HepG2 (cell line): ENCODE data around the gene NDUFB4. TPM values are rescaled to one million over a fixed set of nuclear protein-coding genes. Genes with fewer than 3 reads are reported as not detected.

ENCODE experiments used
- GTF3A ChIP-seq: sonication (generic); formaldehyde crosslinking; conservative IDR thresholded peaks from 2 replicates; pipeline ENCODE4 v1.4.0; 2020; ENCODE audit warnings: mild to moderate bottlenecking, missing genetic modification reagents
- NFATC3 ChIP-seq: sonication (generic); formaldehyde crosslinking; IDR thresholded peaks from 2 replicates; pipeline ENCODE4 v1.5.1; 2020; ENCODE audit warnings: mild to moderate bottlenecking, missing genetic modification reagents
- PLRG1 ChIP-seq: fragments of 450-650 bp; conservative IDR thresholded peaks from 2 replicates; pipeline ENCODE4 v1.6.1; 2016
- ZBTB2 ChIP-seq: sonication (generic); formaldehyde crosslinking; IDR thresholded peaks from 2 replicates; pipeline ENCODE4 v1.8.0; 2022; ENCODE audit warnings: low read depth, missing genetic modification reagents
- ZNF558 ChIP-seq: sonication (generic); formaldehyde crosslinking; IDR thresholded peaks from 2 replicates; pipeline ENCODE4 v1.9.0; 2022; ENCODE audit warnings: mild to moderate bottlenecking, missing genetic modification reagents, borderline replicate concordance
- ZNF773 ChIP-seq: sonication (generic); formaldehyde crosslinking; IDR thresholded peaks from 2 replicates; pipeline ENCODE4 v1.4.0; 2020; ENCODE audit warnings: missing genetic modification reagents, borderline replicate concordance
- polyA plus RNA-seq, 8 experiments: library from polyadenylated mRNA; depleted of rRNA in 3 of 8; stranded (reverse) in 7 of 8; unstranded in 1 of 8; fragments of >200 nt; fragmentation: Illumina TruSeq in 4 of 8; extraction: Trizol in 4 of 8; gene quantifications; 2 replicates each; pipeline versions ENCODE4 v1.2.1 to v1.2.3, GENCODE V29; 2011 to 2016; ENCODE audit warnings: low read depth in 4 of 8, missing spikeins in 1 of 8, mixed read lengths in 1 of 8; ENCODE audit not compliant: insufficient read depth in 1 of 8
- total RNA-seq, 5 experiments: library from RNA; depleted of rRNA; stranded (reverse); fragments of >200 nt; fragmentation: Illumina TruSeq; extraction: Trizol; gene quantifications; 2 replicates each; pipeline ENCODE4 v1.2.3, GENCODE V29; 2016; ENCODE audit warnings: low read depth in 1 of 5
- TF ChIP-seq, protein P1 (sequence below): sonication (generic); formaldehyde crosslinking; IDR thresholded peaks from 2 replicates; pipeline ENCODE4 v1.4.0; 2020; ENCODE audit warnings: mild to moderate bottlenecking, missing genetic modification reagents
- TF ChIP-seq, protein P2 (sequence below): sonication (generic); formaldehyde crosslinking; IDR thresholded peaks from 2 replicates; pipeline ENCODE4 v1.4.0; 2020; ENCODE audit warnings: missing genetic modification reagents
- TF ChIP-seq, protein P3 (sequence below), 2 experiments: sonication (generic) in 1 of 2; formaldehyde crosslinking in 1 of 2; IDR thresholded peaks; 2 replicates each; pipeline versions ENCODE4 v1.5.1 to v1.6.1; 2011 to 2020; ENCODE audit warnings: borderline replicate concordance in 1 of 2, low read depth in 1 of 2, low read length in 1 of 2, mild to moderate bottlenecking in 1 of 2, missing genetic modification reagents in 1 of 2, moderate library complexity in 1 of 2

NDUFB4 gene
- total and polyA plus RNA-seq, 2 of the 13 experiments (the other 11 are each of a cell fraction or from before 2014, with no cell fraction given): 115 to 116 TPM

DNA sequence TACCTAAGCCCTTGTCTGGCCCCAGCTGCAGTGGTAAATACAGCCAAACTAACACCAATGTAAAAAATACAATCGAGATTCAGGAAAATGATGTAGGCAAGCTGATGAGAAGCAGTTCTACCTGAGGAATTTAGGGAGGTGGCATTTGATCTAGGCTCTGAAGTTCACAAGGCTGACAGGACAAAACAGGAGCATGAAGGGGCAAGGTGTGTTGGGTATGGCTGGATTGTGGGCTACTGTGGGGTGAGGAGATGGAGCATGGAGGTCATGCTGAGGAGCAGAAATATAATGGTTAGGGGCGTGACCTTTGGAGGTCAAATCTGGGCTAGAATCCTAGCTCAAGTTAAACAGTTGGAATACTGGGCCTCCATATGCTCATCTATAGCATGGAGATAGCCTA lies 6.5 kb downstream of the NDUFB4 start (continued):
- TF ChIP-seq GTF3A (no peak), PLRG1 (no peak), NFATC3 (CRISPR knock-in tag) (no peak), ZNF558 (CRISPR knock-in tag) (no peak), ZNF773 (CRISPR knock-in tag) (no peak), ZBTB2 (CRISPR knock-in tag) (no peak)
- TF ChIP-seq, protein P1, sequence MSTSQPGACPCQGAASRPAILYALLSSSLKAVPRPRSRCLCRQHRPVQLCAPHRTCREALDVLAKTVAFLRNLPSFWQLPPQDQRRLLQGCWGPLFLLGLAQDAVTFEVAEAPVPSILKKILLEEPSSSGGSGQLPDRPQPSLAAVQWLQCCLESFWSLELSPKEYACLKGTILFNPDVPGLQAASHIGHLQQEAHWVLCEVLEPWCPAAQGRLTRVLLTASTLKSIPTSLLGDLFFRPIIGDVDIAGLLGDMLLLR: no peak
- TF ChIP-seq, protein P2, sequence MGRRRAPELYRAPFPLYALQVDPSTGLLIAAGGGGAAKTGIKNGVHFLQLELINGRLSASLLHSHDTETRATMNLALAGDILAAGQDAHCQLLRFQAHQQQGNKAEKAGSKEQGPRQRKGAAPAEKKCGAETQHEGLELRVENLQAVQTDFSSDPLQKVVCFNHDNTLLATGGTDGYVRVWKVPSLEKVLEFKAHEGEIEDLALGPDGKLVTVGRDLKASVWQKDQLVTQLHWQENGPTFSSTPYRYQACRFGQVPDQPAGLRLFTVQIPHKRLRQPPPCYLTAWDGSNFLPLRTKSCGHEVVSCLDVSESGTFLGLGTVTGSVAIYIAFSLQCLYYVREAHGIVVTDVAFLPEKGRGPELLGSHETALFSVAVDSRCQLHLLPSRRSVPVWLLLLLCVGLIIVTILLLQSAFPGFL: no peak
- TF ChIP-seq, protein P3, sequence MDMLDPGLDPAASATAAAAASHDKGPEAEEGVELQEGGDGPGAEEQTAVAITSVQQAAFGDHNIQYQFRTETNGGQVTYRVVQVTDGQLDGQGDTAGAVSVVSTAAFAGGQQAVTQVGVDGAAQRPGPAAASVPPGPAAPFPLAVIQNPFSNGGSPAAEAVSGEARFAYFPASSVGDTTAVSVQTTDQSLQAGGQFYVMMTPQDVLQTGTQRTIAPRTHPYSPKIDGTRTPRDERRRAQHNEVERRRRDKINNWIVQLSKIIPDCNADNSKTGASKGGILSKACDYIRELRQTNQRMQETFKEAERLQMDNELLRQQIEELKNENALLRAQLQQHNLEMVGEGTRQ (IDR thresholded peaks at IDR 0.05; ENCODE audit: low read depth, low read length): no peak
- TF ChIP-seq, protein P3 (CRISPR knock-in tag; IDR thresholded peaks at IDR 0.05; ENCODE audit: borderline replicate concordance): no peak
